Measurements from ENCODE around the gene HIP1. TPM values are rescaled to one million over a fixed set of nuclear protein-coding genes. Genes with fewer than 3 reads are reported as not detected.

The HIP1 gene
- total RNA-seq, 1 experiment from 2014 or later, result 5.3 TPM

- Histone ChIP-seq H3F3A (ENCODE audit: low read length, unreplicated experiment) (no peaks in the 10 kb centered on the region), H3K4me3 (ENCODE audit: low read length) (no peak overlapping the region), H3K9me3 (ENCODE audit: low read length) (no peaks in the 10 kb centered on the region), H3K36me3 (ENCODE audit: low read depth, low read length) (no peaks in the 10 kb centered on the region), H3K79me2 (ENCODE audit: low read length) (no peaks in the 10 kb centered on the region), H4K20me1 (ENCODE audit: low read length) (no peaks in the 10 kb centered on the region), H3K4me1 (ENCODE audit: insufficient read depth, low read length) (no peaks in the 10 kb centered on the region), H3K27ac (ENCODE audit: low read length) (no peak overlapping the region), H3K9me2 (replicated peaks; ENCODE audit: low read length) (no peaks in the 10 kb centered on the region), H3K4me2 (ENCODE audit: low read length) (no peak overlapping the region), H3K9ac (ENCODE audit: low read length) (no peak overlapping the region), H3K27me3 (ENCODE audit: low read length) (no peaks in the 10 kb centered on the region), H2AFZ (ENCODE audit: low read length) (no peak overlapping the region)
- TF ChIP-seq EZH2 (IDR thresholded peaks at IDR 0.05; ENCODE audit: low read length, unreplicated experiment) (no peak), CTCF (conservative IDR thresholded peaks at IDR 0.05; ENCODE audit: low read depth, low read length) (no peak), EZH2phosphoT487 (IDR thresholded peaks at IDR 0.05; ENCODE audit: borderline replicate concordance, low read length) (no peak)
- no TSS peak for BruUV-seq (replicated peaks)
- ChIA-PET POLR2A (ENCODE audit: unreplicated experiment) (no interaction called here), CTCF (no interaction called here)
- DNase-seq, result no peak
- intact Hi-C loops (cut with micrococcal nuclease), result no loop called here
- no peak for ATAC-seq
Measured at GRCh38 chr7:75650062-75650461, 88.7 kb downstream of the HIP1 start.

- H3K9me3 ChIP-seq (ENCODE audit: low read length), result no peaks in the 10 kb centered on the region
- H2AFZ ChIP-seq (ENCODE audit: low read length), result no peak overlapping the region
- BruUV-seq (replicated peaks), result no TSS peak
- intact Hi-C loops (cut with micrococcal nuclease), result no loop called here
- H3K36me3 ChIP-seq (ENCODE audit: low read depth, low read length), result no peaks in the 10 kb centered on the region
- ChIA-PET CTCF (no interaction called here), POLR2A (ENCODE audit: unreplicated experiment) (no interaction called here)
- DNase-seq, result no peak
- no peak overlapping the region for H3K4me2 ChIP-seq (ENCODE audit: low read length)
- no peaks in the 10 kb centered on the region for H3K79me2 ChIP-seq (ENCODE audit: low read length)
- H3K9me2 ChIP-seq (replicated peaks; ENCODE audit: low read length), result no peaks in the 10 kb centered on the region
- H3K27ac ChIP-seq (ENCODE audit: low read length), result no peak overlapping the region
- H4K20me1 ChIP-seq (ENCODE audit: low read length), result no peaks in the 10 kb centered on the region
- no peak overlapping the region for H3K4me3 ChIP-seq (ENCODE audit: low read length)
- no peaks in the 10 kb centered on the region for H3K4me1 ChIP-seq (ENCODE audit: insufficient read depth, low read length)
- ATAC-seq, result no peak
- H3F3A ChIP-seq (ENCODE audit: low read length, unreplicated experiment), result no peaks in the 10 kb centered on the region
- H3K9ac ChIP-seq (ENCODE audit: low read length), result no peak overlapping the region
- no peaks in the 10 kb centered on the region for H3K27me3 ChIP-seq (ENCODE audit: low read length)
- TF ChIP-seq EZH2phosphoT487 (IDR thresholded peaks at IDR 0.05; ENCODE audit: borderline replicate concordance, low read length) (no peak), CTCF (conservative IDR thresholded peaks at IDR 0.05; ENCODE audit: low read depth, low read length) (no peak), EZH2 (IDR thresholded peaks at IDR 0.05; ENCODE audit: low read length, unreplicated experiment) (no peak)
Measured at GRCh38 chr7:75649462-75649861, 89.3 kb downstream of the HIP1 start.

GRCh38 chr7:75647709-75648438 lies 90.9 kb downstream of the HIP1 start:
- intact Hi-C loops (cut with micrococcal nuclease), result no loop called here
- Histone ChIP-seq H3K4me1 (ENCODE audit: insufficient read depth, low read length) (no peaks in the 10 kb centered on the region), H4K20me1 (ENCODE audit: low read length) (no peaks in the 10 kb centered on the region), H3K9me3 (ENCODE audit: low read length) (no peaks in the 10 kb centered on the region), H3K27me3 (ENCODE audit: low read length) (no peaks in the 10 kb centered on the region), H2AFZ (ENCODE audit: low read length) (no peak overlapping the region), H3K36me3 (ENCODE audit: low read depth, low read length) (no peaks in the 10 kb centered on the region), H3K79me2 (ENCODE audit: low read length) (no peaks in the 10 kb centered on the region), H3K4me3 (ENCODE audit: low read length) (no peak overlapping the region), H3K27ac (ENCODE audit: low read length) (no peak overlapping the region), H3F3A (ENCODE audit: low read length, unreplicated experiment) (no peaks in the 10 kb centered on the region), H3K9me2 (replicated peaks; ENCODE audit: low read length) (no peaks in the 10 kb centered on the region), H3K4me2 (ENCODE audit: low read length) (no peak overlapping the region), H3K9ac (ENCODE audit: low read length) (no peak overlapping the region)
- BruUV-seq (replicated peaks), result no TSS peak
- POLR2A ChIA-PET (ENCODE audit: unreplicated experiment), result no interaction called here
- TF ChIP-seq CTCF (conservative IDR thresholded peaks at IDR 0.05; ENCODE audit: low read depth, low read length), result no peak
- TF ChIP-seq EZH2 (IDR thresholded peaks at IDR 0.05; ENCODE audit: low read length, unreplicated experiment), result no peak
- no peak for TF ChIP-seq EZH2phosphoT487 (IDR thresholded peaks at IDR 0.05; ENCODE audit: borderline replicate concordance, low read length)
- no peak for DNase-seq
- CTCF ChIA-PET, result interaction anchor here (0.5 kb wide), 1 partner anchor 23 kb away, joined by 5 read pairs; no protein-coding TSS in a partner anchor
- no peak for ATAC-seq

Data from PC-3 (cell line).